Hepatocyte (in vitro differentiated cells): Measurements from ENCODE around the gene HECW1.

Experiments used
- CTCF ChIP-seq: fragments of 200-600 bp; sonication (generic); IDR thresholded peaks from 2 replicates; pipeline ENCODE4 v1.5.1; 2016; ENCODE audit warnings: antibody characterized with exemption, mild to moderate bottlenecking; ENCODE audit not compliant: poor library complexity
- EZH2 ChIP-seq: fragments of 200-600 bp; sonication (generic); IDR thresholded peaks from 2 replicates; pipeline ENCODE4 v1.6.1; 2016; ENCODE audit warnings: antibody characterized with exemption, mild to moderate bottlenecking, borderline replicate concordance

GRCh38 chr7:43609097-43609496 is 496.6 kb downstream of the HECW1 start:
- no peak for TF ChIP-seq CTCF
- TF ChIP-seq EZH2 = no peak
